ENCODE data around the gene SCYGR7. TPM values are rescaled to one million over a fixed set of nuclear protein-coding genes. Genes with fewer than 3 reads are reported as not detected.

SCYGR7 gene
- total and polyA plus RNA-seq, 2 of the 13 experiments (the other 11 are each of a cell fraction or from before 2014, with no cell fraction given), result not detected

DNA sequence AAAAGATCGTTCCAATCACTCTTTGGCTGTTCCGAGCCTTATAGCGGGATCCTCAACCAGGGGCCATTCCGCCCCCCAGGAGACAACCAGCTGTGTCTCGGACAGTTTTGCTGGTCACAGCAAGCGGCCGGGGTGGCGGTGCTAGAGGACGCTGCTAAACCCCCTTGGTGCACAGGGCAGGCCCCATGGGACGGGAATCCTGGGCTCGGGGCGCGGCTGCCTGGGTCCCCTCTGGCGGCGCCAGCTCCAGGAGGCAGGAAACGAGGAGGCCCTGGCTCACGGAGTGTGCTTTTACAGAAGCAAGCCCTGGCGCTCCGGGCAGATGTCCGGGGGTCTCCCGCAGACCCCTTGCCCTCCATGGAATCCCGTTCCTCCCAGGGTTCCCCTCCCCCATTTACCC is 39.7 kb downstream of the SCYGR7 start:
- Histone ChIP-seq H3K79me2 (ENCODE audit: insufficient read depth, low read length) (no peaks in the 10 kb centered on the region), H3K4me3 (replicated peaks in 1 of 3; ENCODE audit: insufficient read depth in 1 of 3, low read depth in 2 of 3, low read length in 3 of 3) (no peak overlapping the region), H3K36me3 (replicated peaks in 1 of 2; ENCODE audit: control insufficient read depth in 1 of 2, insufficient read depth in 2 of 2, low read length in 2 of 2) (no peaks in the 10 kb centered on the region), H3K9ac (ENCODE audit: insufficient read depth, low read depth, low read length) (no peak overlapping the region), H3K4me2 (ENCODE audit: low read depth, low read length) (no peak overlapping the region), H3K27ac (ENCODE audit: extremely low read length, insufficient read depth, low read length) (no peak overlapping the region), H2AFZ (ENCODE audit: low read length) (no peak overlapping the region), H3K4me1 (ENCODE audit: insufficient read depth, low read length) (peaks cover 56% of the 10 kb centered on the region), H3K27me3 (ENCODE audit: control insufficient read depth in 1 of 2, insufficient read depth in 2 of 2, low read length in 2 of 2) (no peaks in the 10 kb centered on the region), H3K9me3 (ENCODE audit: low read length) (no peaks in the 10 kb centered on the region), H4K20me1 (ENCODE audit: insufficient read depth, low read length) (no peaks in the 10 kb centered on the region)
- in situ Hi-C loops (cut with HindIII; ENCODE audit: extremely low pct_ligation_motif_present, low pct_unique_long_range_greater_than_20kb), result loop anchor here (5.0 to 10.0 kb wide), 5 partner anchors 94 to 633 kb away; partner anchors contain the start of gene AGFG1
- 86% methylated on average over 17 of the region's 22 CpGs for WGBS (ENCODE audit: low lambda C conversion rate)
- ChIA-PET CTCF (ENCODE audit: low intra/inter-chr PET ratio, low total read pairs) (no interaction called here), POLR2A (no interaction called here)
- intact Hi-C loops (cut with micrococcal nuclease; ENCODE audit: unreplicated experiment), result loop anchor here (2.0 to 10.0 kb wide), 2 partner anchors 203 to 295 kb away; partner anchors contain the start of gene AGFG1
- ATAC-seq, result no peak
- no TSS peak for BruUV-seq (replicated peaks)
- TF ChIP-seq ATAD3A (CRISPR knock-in tag; IDR thresholded peaks at IDR 0.05) (no peak), ZBTB33 (CRISPR knock-in tag; IDR thresholded peaks at IDR 0.05) (0 out of 2 replicates have a peak, but pooled peaks have one; percentile 5), TAF15 (IDR thresholded peaks at IDR 0.05; ENCODE audit: low read depth, low read length, poor library complexity, severe bottlenecking) (no peak)
- FAIRE-seq, result no peak
- DNase-seq (ENCODE audit: low spot score), result no peak

DNA sequence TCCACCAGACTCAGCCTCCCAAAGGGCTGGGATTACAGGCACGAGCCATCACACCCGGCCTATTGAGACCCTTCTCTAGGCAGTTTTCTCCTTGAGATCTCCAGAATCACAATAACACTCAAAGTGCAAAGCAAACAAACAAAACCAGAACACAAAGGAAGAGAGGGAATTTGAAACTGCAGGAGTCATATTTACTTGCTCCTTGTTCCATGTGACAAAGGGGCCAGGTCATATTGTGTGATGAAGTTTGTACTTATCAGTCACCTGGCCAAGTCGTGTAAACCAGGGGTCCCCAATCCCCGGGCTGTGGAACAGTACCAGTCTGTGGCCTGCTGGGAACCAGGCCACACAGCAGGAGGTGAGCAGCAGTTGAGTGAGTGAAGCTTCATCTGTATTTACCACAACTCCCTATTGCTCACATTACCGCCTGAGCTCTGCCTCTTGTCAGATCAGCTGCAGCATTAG is 44.1 kb downstream of the SCYGR7 start:
- H3K27ac ChIP-seq (ENCODE audit: extremely low read length, insufficient read depth, low read length), result no peak overlapping the region
- H3K4me1 ChIP-seq (ENCODE audit: insufficient read depth, low read length), result peaks cover 62% of the 10 kb centered on the region
- 9% methylated on average over 5 of the region's 5 CpGs for WGBS (ENCODE audit: low lambda C conversion rate)
- peak overlapping the region; percentile 53 for H3K4me2 ChIP-seq (ENCODE audit: low read depth, low read length)
- intact Hi-C loops (cut with micrococcal nuclease; ENCODE audit: unreplicated experiment), result no loop called here
- no peak overlapping the region for H3K4me3 ChIP-seq (replicated peaks in 1 of 3; ENCODE audit: insufficient read depth in 1 of 3, low read depth in 2 of 3, low read length in 3 of 3)
- no peaks in the 10 kb centered on the region for H3K36me3 ChIP-seq (replicated peaks in 1 of 2; ENCODE audit: control insufficient read depth in 1 of 2, insufficient read depth in 2 of 2, low read length in 2 of 2)
- DNase-seq (ENCODE audit: low spot score), result peak; percentile 42
- no peak for FAIRE-seq
- H3K27me3 ChIP-seq (ENCODE audit: control insufficient read depth in 1 of 2, insufficient read depth in 2 of 2, low read length in 2 of 2), result no peaks in the 10 kb centered on the region
- ChIA-PET POLR2A (no interaction called here), CTCF (ENCODE audit: low intra/inter-chr PET ratio, low total read pairs) (no interaction called here)
- peak overlapping the region; percentile 29 for H2AFZ ChIP-seq (ENCODE audit: low read length)
- no peaks in the 10 kb centered on the region for H3K79me2 ChIP-seq (ENCODE audit: insufficient read depth, low read length)
- H4K20me1 ChIP-seq (ENCODE audit: insufficient read depth, low read length), result no peaks in the 10 kb centered on the region
- H3K9me3 ChIP-seq (ENCODE audit: low read length), result no peaks in the 10 kb centered on the region
- in situ Hi-C loops (cut with HindIII; ENCODE audit: extremely low pct_ligation_motif_present, low pct_unique_long_range_greater_than_20kb), result no loop called here
- peak; percentile 57 for ATAC-seq
- no TSS peak for BruUV-seq (replicated peaks)
- H3K9ac ChIP-seq (ENCODE audit: insufficient read depth, low read depth, low read length), result peak overlapping the region; percentile 9; the same call in 1 of the 2 replicates
- TF ChIP-seq ZNF326 (CRISPR knock-in tag; IDR thresholded peaks at IDR 0.05; ENCODE audit: borderline replicate concordance) (no peak), ZNF331 (CRISPR knock-in tag; IDR thresholded peaks at IDR 0.05) (no peak), ZNF556 (CRISPR knock-in tag; IDR thresholded peaks at IDR 0.05; ENCODE audit: borderline replicate concordance) (no peak), ZBTB20 (CRISPR knock-in tag; IDR thresholded peaks at IDR 0.05; ENCODE audit: borderline replicate concordance, low read depth) (no peak; the same call in 1 of the 2 replicates), ZKSCAN1 (IDR thresholded peaks at IDR 0.05; ENCODE audit: low read length) (no peak), CHCHD3 (CRISPR knock-in tag; IDR thresholded peaks at IDR 0.05) (no peak), ZMYM3 (CRISPR knock-in tag; IDR thresholded peaks at IDR 0.05) (peak; percentile 61), ZNF317 (CRISPR knock-in tag; IDR thresholded peaks at IDR 0.05) (no peak), MEIS1 (CRISPR knock-in tag; IDR thresholded peaks at IDR 0.05; ENCODE audit: borderline replicate concordance) (no peak), KAT8 (CRISPR knock-in tag; IDR thresholded peaks at IDR 0.05) (no peak), DNMT3B (CRISPR knock-in tag; conservative IDR thresholded peaks at IDR 0.05) (no peak)
- TF ChIP-seq, protein P1, sequence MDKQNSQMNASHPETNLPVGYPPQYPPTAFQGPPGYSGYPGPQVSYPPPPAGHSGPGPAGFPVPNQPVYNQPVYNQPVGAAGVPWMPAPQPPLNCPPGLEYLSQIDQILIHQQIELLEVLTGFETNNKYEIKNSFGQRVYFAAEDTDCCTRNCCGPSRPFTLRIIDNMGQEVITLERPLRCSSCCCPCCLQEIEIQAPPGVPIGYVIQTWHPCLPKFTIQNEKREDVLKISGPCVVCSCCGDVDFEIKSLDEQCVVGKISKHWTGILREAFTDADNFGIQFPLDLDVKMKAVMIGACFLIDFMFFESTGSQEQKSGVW (CRISPR knock-in tag; IDR thresholded peaks at IDR 0.05; ENCODE audit: borderline replicate concordance), result no peak
- TF ChIP-seq, protein P2, sequence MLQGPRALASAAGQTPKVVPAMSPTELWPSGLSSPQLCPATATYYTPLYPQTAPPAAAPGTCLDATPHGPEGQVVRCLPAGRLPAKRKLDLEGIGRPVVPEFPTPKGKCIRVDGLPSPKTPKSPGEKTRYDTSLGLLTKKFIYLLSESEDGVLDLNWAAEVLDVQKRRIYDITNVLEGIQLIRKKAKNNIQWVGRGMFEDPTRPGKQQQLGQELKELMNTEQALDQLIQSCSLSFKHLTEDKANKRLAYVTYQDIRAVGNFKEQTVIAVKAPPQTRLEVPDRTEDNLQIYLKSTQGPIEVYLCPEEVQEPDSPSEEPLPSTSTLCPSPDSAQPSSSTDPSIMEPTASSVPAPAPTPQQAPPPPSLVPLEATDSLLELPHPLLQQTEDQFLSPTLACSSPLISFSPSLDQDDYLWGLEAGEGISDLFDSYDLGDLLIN (CRISPR knock-in tag; IDR thresholded peaks at IDR 0.05; ENCODE audit: borderline replicate concordance), result no peak
